Right renal cortex interstitium (tissue), 3 donors: ENCODE data around the gene TP53TG5. TPM values are rescaled to one million over a fixed set of nuclear protein-coding genes. Genes with fewer than 3 reads are reported as not detected.
A peak's percentile ranks its signal among the peaks of the same experiment; 100 is the strongest.

Experiments used
- DNase-seq, 3 donors: peaks; one replicate each; pipeline ENCODE4 v3.0.0-alpha.2; 2013; ENCODE audit warnings: low read depth in 3 of 3, low spot score in 2 of 3
- polyA plus RNA-seq, 3 donors: library from polyadenylated mRNA; unstranded; fragments of 120-200 nt; gene quantifications; one replicate each; pipeline ENCODE4 v1.2.1, GENCODE V29; 2013; ENCODE audit not compliant: insufficient read length in 3 of 3

The TP53TG5 gene
- 1 to 10 TPM in 1 of 3 donors, under 1 TPM in 2; 0.76 to 1.3 (median 0.79) TPM for polyA plus RNA-seq

GRCh38 chr20:45378191-45378590 is at the start of gene TP53TG5:
TSS of gene TP53TG5 (minus strand) at chr20:45378325. CDS start at chr20:45378236, 89 bp downstream.
- no peak for DNase-seq

GRCh38 chr20:45427236-45428149 is 49.4 kb upstream of the TP53TG5 start:
- no peak for DNase-seq

- no peak for DNase-seq
These were observed 48.3 kb upstream of the TP53TG5 start for GRCh38 chr20:45426320-45427016.

GRCh38 chr20:45425561-45425960 is 47.4 kb upstream of the TP53TG5 start:
- no peak for DNase-seq

GRCh38 chr20:45423700-45424099 is 45.6 kb upstream of the TP53TG5 start:
- no peak for DNase-seq

GRCh38 chr20:45420125-45420524 is 42.0 kb upstream of the TP53TG5 start:
- no peak for DNase-seq

- DNase-seq = no peak
These were observed 41.3 kb upstream of the TP53TG5 start for GRCh38 chr20:45419188-45420091.

- no peak for DNase-seq
These were observed 38.8 kb upstream of the TP53TG5 start for GRCh38 chr20:45416917-45417316.

- peak in 2 of 3 donors; percentile 64 to 75 for DNase-seq
These were observed 37.9 kb upstream of the TP53TG5 start, which contains the start of gene PIGT for GRCh38 chr20:45415822-45416637. TSS of gene PIGT (plus strand) at chr20:45416141. CDS start at chr20:45416157, 16 bp downstream.

- DNase-seq = no peak
These were observed 35.4 kb upstream of the TP53TG5 start for GRCh38 chr20:45413479-45413878.

GRCh38 chr20:45412653-45413052 is 34.5 kb upstream of the TP53TG5 start:
- DNase-seq = no peak

GRCh38 chr20:45410887-45411286 is 32.8 kb upstream of the TP53TG5 start:
- DNase-seq = no peak

GRCh38 chr20:45409521-45410272 is 31.6 kb upstream of the TP53TG5 start:
- no peak for DNase-seq

- DNase-seq = no peak
These were observed 30.6 kb upstream of the TP53TG5 start for GRCh38 chr20:45408646-45409213.

GRCh38 chr20:45407783-45408645 is 29.9 kb upstream of the TP53TG5 start, which contains the start of gene DBNDD2:
TSS of gene DBNDD2 (plus strand) at chr20:45408289. CDS start at chr20:45408468, 179 bp downstream.
- no peak for DNase-seq

- peak in 1 of 3 donors; percentile 8 for DNase-seq
These were observed 29.1 kb upstream of the TP53TG5 start for GRCh38 chr20:45407067-45407745.
